ENCODE data around the gene SHPK. TPM values are rescaled to one million over a fixed set of nuclear protein-coding genes. Genes with fewer than 3 reads are reported as not detected.
A peak's percentile ranks its signal among the peaks of the same experiment; 100 is the strongest.

SHPK gene
- total RNA-seq, 2 donors from 2014 or later = 3.3 to 4.2 TPM

- Histone ChIP-seq H3K36me3 (peaks cover 22% of the 10 kb centered on the region), H3K4me3 (peak overlapping the region in 1 of 2 donors; percentile 75), H3K27ac (peak overlapping the region; percentile 98 to 99), H3K9me3 (no peaks in the 10 kb centered on the region), H3K4me1 (peaks cover 0 to 42% of the 10 kb centered on the region in 2 donors), H3K27me3 (no peaks in the 10 kb centered on the region)
- no peak for DNase-seq (ENCODE audit: low spot score)
- TF ChIP-seq CTCF (IDR thresholded peaks at IDR 0.05) = no peak
Observed at GRCh38 chr17:3666516-3666915, 30.5 kb upstream of the SHPK start.

DNA sequence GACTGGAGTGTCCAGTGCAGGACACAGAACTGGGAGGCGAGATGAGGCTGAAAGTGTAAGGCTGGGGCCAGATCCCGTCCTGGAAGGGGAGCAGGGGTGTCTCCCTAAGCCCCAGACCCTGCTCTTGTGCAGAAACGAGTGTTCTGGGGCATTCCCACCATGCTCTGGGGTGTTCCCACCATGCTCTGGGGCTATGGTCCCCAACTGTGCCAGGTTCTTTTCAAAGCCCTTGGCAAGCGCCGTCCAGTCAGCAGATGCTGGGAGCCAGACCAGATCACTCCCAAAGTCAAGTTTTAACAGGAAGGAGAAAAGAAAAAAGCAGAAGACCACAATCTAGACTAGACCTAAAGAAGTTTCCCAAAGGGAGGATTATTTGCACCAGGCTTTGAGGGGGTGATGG lies 29.8 kb upstream of the SHPK start:
- no peak for TF ChIP-seq CTCF (IDR thresholded peaks at IDR 0.05)
- Histone ChIP-seq H3K36me3 (peaks cover 22% of the 10 kb centered on the region), H3K4me3 (no peak overlapping the region), H3K27ac (peak overlapping the region; percentile 98 to 99), H3K9me3 (no peaks in the 10 kb centered on the region), H3K27me3 (no peaks in the 10 kb centered on the region), H3K4me1 (peaks cover 0 to 45% of the 10 kb centered on the region in 2 donors)
- no peak for DNase-seq (ENCODE audit: low spot score)

DNA sequence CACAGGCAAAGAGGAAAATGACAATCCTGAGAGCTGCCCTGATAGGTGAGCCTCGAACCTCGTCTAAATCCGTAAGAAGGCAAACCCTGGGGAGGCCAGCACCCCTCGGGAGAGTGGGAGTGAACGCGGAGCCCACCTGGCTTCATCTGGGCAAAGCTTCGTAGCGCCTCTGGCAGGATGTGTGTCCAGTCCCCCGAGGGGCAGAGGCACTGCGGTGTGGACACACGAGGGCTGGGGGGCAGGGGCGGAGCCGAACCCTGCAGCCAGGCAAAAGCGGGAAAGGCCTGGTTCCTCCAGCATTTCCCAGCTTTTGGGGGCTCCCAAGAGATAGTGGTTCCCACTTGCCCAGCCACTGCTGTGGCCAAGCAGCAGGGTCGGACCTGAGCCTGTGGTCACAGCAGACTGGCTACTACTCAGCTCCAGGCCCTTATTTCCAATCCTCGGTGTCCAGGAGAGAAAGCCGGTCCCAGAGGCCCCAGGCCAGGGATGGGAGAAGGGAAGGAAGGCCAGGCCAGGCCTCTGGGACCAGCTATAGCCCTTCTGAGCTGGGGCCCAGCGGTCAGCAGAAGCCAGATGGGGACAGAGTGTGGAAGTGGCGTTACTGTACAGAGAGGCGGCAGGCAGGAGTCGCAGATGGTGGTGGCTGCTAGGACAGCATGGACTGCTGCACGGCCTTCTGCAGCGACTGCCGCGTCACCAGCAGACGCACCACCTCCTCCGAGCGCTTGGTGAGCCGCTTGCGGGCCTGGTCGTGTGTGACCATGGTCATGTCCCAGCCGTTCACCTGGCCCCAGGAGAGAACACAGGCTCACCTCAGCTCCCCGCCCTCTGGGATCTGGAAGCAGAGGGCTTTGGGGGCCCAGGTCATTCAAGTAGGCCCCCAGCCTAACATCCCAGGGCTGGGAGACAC lies 27.3 kb upstream of the SHPK start:
- peaks cover 22% of the 10 kb centered on the region for H3K36me3 ChIP-seq
- no peak for TF ChIP-seq CTCF (IDR thresholded peaks at IDR 0.05)

GRCh38 chr17:3660311-3660891 lies 24.4 kb upstream of the SHPK start:
- peak overlapping the region; percentile 57 to 80 for H3K27ac ChIP-seq
- H3K36me3 ChIP-seq = peaks cover 22% of the 10 kb centered on the region
- H3K27me3 ChIP-seq = no peaks in the 10 kb centered on the region
- no peak for DNase-seq (ENCODE audit: low spot score)
- peaks cover 0 to 37% of the 10 kb centered on the region in 2 donors for H3K4me1 ChIP-seq
- H3K4me3 ChIP-seq = no peak overlapping the region
- no peaks in the 10 kb centered on the region for H3K9me3 ChIP-seq
- TF ChIP-seq CTCF (IDR thresholded peaks at IDR 0.05) = no peak

More for the DNA sequence above, 27.3 kb upstream of the SHPK start:
- Histone ChIP-seq H3K9me3 (no peaks in the 10 kb centered on the region), H3K27me3 (no peaks in the 10 kb centered on the region), H3K4me1 (peaks cover 0 to 56% of the 10 kb centered on the region in 2 donors), H3K27ac (no peak overlapping the region), H3K4me3 (no peak overlapping the region)
- DNase-seq (ENCODE audit: low spot score) = no peak

GRCh38 chr17:3659541-3660111 lies 23.6 kb upstream of the SHPK start:
- DNase-seq (ENCODE audit: low spot score) = peak; percentile 86
- Histone ChIP-seq H3K4me3 (no peak overlapping the region), H3K9me3 (no peaks in the 10 kb centered on the region), H3K27me3 (no peaks in the 10 kb centered on the region), H3K27ac (peak overlapping the region; percentile 57 to 80), H3K4me1 (peaks cover 0 to 31% of the 10 kb centered on the region in 2 donors), H3K36me3 (peaks cover 19% of the 10 kb centered on the region)
- peak in 1 of 2 donors; percentile 22 for TF ChIP-seq CTCF (IDR thresholded peaks at IDR 0.05)

All from right atrium auricular region (tissue), 2 donors.